Right lobe of liver (tissue), 6 donors: Measurements from ENCODE around the gene MYH7B. TPM values are rescaled to one million over a fixed set of nuclear protein-coding genes. Genes with fewer than 3 reads are reported as not detected.
A peak's percentile ranks its signal among the peaks of the same experiment; 100 is the strongest.

Experiments
- ATAC-seq, 4 donors: fragments of 200-7000 bp; cut with Tn5 transposase; one replicate each; pipeline ENCODE4 v1.9.1; 2020; ENCODE audit warnings: mild to moderate bottlenecking in 4 of 4, moderate library complexity in 4 of 4
- DNase-seq, 3 donors: peaks; one replicate each; pipeline ENCODE4 v3.0.0-alpha.2; 2020
- H3K27ac ChIP-seq, 3 donors: fragments of 200-600 bp; one replicate each; pipeline ENCODE4 v1.8.0; 2022
- H3K27me3 ChIP-seq, 2 donors: fragments of 200-600 bp; one replicate each; pipeline ENCODE4 v1.8.0; 2022
- H3K36me3 ChIP-seq, 4 donors: fragments of 200-600 bp; sonication (generic) in 1 of 4; one replicate each; pipeline versions ENCODE4 v1.5.1 to v1.8.0; 2017 to 2022; ENCODE audit warnings: control low read depth in 1 of 4
- H3K4me1 ChIP-seq, 4 donors: fragments of 200-600 bp; sonication (generic) in 1 of 4; one replicate each; pipeline versions ENCODE4 v1.5.1 to v1.8.0; 2017 to 2022; ENCODE audit warnings: control low read depth in 1 of 4
- H3K4me3 ChIP-seq, 3 donors: fragments of 200-600 bp; one replicate each; pipeline ENCODE4 v1.8.0; 2022
- H3K9me3 ChIP-seq, 4 donors: fragments of 200-600 bp; sonication (generic) in 1 of 4; one replicate each; pipeline versions ENCODE4 v1.5.1 to v1.8.0; 2017 to 2022; ENCODE audit warnings: control low read depth in 1 of 4
- POLR2A ChIP-seq: fragments of 450-650 bp; IDR thresholded peaks from one replicate; pipeline ENCODE4 v1.6.1; 2017; ENCODE audit warnings: antibody characterized with exemption, mild to moderate bottlenecking
- WGBS: methylation state at CpG from one replicate; pipeline ENCODE4 v1.1.6; 2018; ENCODE audit warnings: low coverage, low lambda C conversion rate; ENCODE audit not compliant: insufficient coverage; ENCODE audit errors: missing lambda C conversion rate; 5-methylcytosine and 5-hydroxymethylcytosine counted together
- intact Hi-C, 2 donors: fragments of 100-400 bp; cut with DNase I; formaldehyde crosslinking; loops; one replicate each; pipeline versions ENCODE4 v1.11.2 to v1.14.1; 2022
- microRNA counts: library from miRNA; unstranded; fragments of <30 nt; microRNA quantifications from one replicate; lab custom pipeline; 2016
- microRNA-seq, 2 donors: library from miRNA; unstranded; fragments of <30 nt; microRNA quantifications; one replicate each; pipeline ENCODE4, GENCODE V29; 2019 to 2020
- small RNA-seq, 2 experiments: library from RNA; depleted of rRNA; stranded (forward); fragments of <200 nt; gene quantifications; one replicate each; pipeline ENCODE3, GENCODE V24; 2016
- total RNA-seq, 6 experiments: library from RNA; depleted of rRNA in 2 of 6; stranded (reverse); fragments of >200 nt in 2 of 6; fragmentation: NEBNext Ultra II Directional in 3 of 6; extraction: Animal tissue kit (Norgen Biotek cat#: 25700) in 3 of 6; gene quantifications; one replicate each; pipeline versions ENCODE4 v1.1.0 to v1.2.4, GENCODE V29; 2016 to 2023
- TF ChIP-seq, protein P1 (sequence below), 4 donors: fragments of 200-600 bp in 3 of 4; fragments of 450-650 bp in 1 of 4; IDR thresholded peaks; one replicate each; pipeline versions ENCODE4 v1.5.1 to v1.8.0; 2016 to 2022; ENCODE audit warnings: antibody characterized with exemption in 4 of 4, mild to moderate bottlenecking in 2 of 4
- donor health status: DM: no; HTN: yes; CAD: no.
- donor health status: DM: no; HTN: no; CAD: no.
- donor health status: DM: no; HTN: no; CAD: no.
- donor health status: DM: no; HTN: yes; CAD: no.
- donor health status: DM: no; HTN: yes; CAD: no.

The MYH7B gene
- total RNA-seq, 6 experiments from 2014 or later, result 0.11 to 1.0 (median 0.39) TPM; not detected in 1

DNA sequence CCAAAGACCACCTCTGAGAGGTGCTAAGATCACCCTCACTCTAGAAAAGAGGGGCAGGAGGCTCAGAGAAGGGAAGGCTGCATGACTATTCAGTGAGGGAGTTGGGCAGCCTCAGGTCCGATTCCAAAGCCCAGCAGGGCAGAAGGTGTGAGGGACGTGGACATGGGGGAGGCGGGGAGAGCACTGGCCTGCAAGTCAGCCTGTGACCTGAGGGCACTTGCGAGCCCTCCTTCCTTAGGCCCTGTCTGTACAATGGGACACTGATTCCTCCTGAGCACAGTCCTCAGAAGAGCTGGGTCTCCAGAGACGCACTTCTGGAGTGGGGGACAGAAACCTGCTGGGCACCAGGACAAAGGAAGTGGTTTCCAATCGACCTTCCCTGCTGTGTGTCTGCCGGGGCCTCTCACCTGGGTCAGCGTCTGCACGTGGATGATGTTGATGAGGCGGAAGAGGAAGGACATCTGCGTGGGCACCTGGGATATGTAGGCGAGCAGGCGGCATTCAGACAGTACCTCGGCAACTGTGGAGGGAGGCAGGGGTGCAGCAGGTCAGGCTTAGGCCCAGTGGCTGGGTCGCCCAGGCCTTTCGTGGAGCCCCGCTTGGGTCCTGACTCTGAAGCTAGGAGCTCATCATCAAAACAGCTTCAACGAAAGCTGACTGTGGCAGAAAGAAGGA is 48.5 kb downstream of the MYH7B start:
- no peak overlapping the region for H3K27ac ChIP-seq
- intact Hi-C loops, result no loop called here
- H3K27me3 ChIP-seq, result no peaks in the 10 kb centered on the region
- peaks cover 0 to 19% (median 6%) of the 10 kb centered on the region in 4 donors for H3K4me1 ChIP-seq
- no CpG with 5 or more reads among the region's 18 CpGs for WGBS
- DNase-seq (peak in 2 of 3 donors; percentile 37 to 40), ATAC-seq (no peak)
- H3K36me3 ChIP-seq, result peaks cover 0 to 88% (median 52%) of the 10 kb centered on the region in 4 donors
- H3K9me3 ChIP-seq, result no peaks in the 10 kb centered on the region
- TF ChIP-seq, protein P1, sequence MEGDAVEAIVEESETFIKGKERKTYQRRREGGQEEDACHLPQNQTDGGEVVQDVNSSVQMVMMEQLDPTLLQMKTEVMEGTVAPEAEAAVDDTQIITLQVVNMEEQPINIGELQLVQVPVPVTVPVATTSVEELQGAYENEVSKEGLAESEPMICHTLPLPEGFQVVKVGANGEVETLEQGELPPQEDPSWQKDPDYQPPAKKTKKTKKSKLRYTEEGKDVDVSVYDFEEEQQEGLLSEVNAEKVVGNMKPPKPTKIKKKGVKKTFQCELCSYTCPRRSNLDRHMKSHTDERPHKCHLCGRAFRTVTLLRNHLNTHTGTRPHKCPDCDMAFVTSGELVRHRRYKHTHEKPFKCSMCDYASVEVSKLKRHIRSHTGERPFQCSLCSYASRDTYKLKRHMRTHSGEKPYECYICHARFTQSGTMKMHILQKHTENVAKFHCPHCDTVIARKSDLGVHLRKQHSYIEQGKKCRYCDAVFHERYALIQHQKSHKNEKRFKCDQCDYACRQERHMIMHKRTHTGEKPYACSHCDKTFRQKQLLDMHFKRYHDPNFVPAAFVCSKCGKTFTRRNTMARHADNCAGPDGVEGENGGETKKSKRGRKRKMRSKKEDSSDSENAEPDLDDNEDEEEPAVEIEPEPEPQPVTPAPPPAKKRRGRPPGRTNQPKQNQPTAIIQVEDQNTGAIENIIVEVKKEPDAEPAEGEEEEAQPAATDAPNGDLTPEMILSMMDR (IDR thresholded peaks at IDR 0.05), result no peak
- no peak for TF ChIP-seq POLR2A
- H3K4me3 ChIP-seq, result no peak overlapping the region

DNA sequence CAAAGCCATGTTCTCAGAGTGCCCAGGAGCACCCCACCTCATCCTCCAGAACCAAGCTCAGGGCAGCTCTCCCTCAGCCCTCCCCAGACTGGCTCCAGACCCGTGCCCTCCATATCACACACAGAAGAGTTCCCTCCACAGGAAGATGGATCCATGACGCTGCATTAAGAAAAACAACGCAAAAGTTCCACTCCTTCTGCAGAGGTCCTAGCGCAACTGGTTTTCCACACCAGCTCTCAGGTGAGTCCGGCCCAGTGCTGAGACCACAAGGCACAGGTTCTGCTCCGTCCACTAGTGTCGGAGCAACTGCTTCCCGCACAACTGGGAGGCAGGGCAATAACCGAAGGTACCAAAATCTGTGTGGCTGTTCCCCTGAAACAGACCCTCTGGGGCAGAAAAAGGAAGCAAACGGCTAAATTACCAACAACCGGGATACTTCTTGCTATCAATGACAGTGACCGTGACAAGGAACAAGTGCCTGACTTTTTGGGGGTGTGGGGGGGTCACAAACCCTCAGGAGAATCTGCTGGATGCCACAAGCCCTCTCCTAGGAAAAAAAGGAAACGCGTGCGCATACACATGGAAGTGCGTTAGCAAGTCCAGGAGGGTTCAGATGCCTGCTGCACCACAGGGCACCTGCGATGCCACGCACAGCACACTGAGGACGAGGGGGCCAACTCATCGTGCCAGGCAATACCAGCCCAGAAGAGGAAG is 49.2 kb downstream of the MYH7B start:
- no peak for TF ChIP-seq POLR2A
- TF ChIP-seq, protein P1 (IDR thresholded peaks at IDR 0.05), result no peak
- H3K36me3 ChIP-seq, result peaks cover 0 to 87% (median 56%) of the 10 kb centered on the region in 4 donors
- H3K4me3 ChIP-seq, result no peak overlapping the region
- DNase-seq (peak in 2 of 3 donors; percentile 28), ATAC-seq (no peak)
- no peaks in the 10 kb centered on the region for H3K9me3 ChIP-seq
- H3K4me1 ChIP-seq, result peaks cover 0 to 26% (median 12%) of the 10 kb centered on the region in 4 donors
- no peak overlapping the region for H3K27ac ChIP-seq
- WGBS, result 95% methylated on average over 4 of the region's 20 CpGs
- intact Hi-C loops, result no loop called here
- H3K27me3 ChIP-seq, result no peaks in the 10 kb centered on the region

MicroRNA genes within 50 kb of the gene (microRNA counts, 767-probe panel; counts per million panel counts)
- 237 counts per million for microRNA hsa-miR-499a-3p (lab: Ali Mortazavi, UCI)
- 237 counts per million for microRNA hsa-miR-499a-5p (lab: Ali Mortazavi, UCI)
- microRNA hsa-miR-499b-3p (lab: Ali Mortazavi, UCI), result 237 counts per million
- 237 counts per million for microRNA hsa-miR-499b-5p (lab: Ali Mortazavi, UCI)

Small RNA genes within 50 kb of the gene (microRNA-seq; reads per million reads assigned to microRNA genes)
- gene MIR499A, result 0 reads per million in 2 donors
- 0 reads per million in 2 donors for gene MIR499B

Small RNA genes within 50 kb of the gene (small RNA-seq; reads per million reads assigned to genes)
- gene MIR499A, result 0 to 0.10 reads per million in 2 experiments

Other genes starting within 250 kb of the MYH7B start
- 10 to 100 TPM in 5 of 6 experiments, 1 to 10 TPM in 1; 10.0 to 12.9 (median 11.1) TPM for gene NCOA6, start 130.2 kb upstream of the MYH7B start, total RNA-seq
- 10 to 100 TPM in 2 of 6 experiments, 1 to 10 TPM in 4; 4.8 to 13.3 (median 9.4) TPM for gene GGT7, start 83.0 kb upstream of the MYH7B start, total RNA-seq
- gene ACSS2, start 79.3 kb upstream of the MYH7B start, total RNA-seq, result 100 to 1,000 TPM in 1 of 6 experiments, 10 to 100 TPM in 5; 21.9 to 118 (median 45.7) TPM
- gene GSS, start 62 bp upstream of the MYH7B start, total RNA-seq, result 10 to 100 TPM; 25.9 to 63.6 (median 31.7) TPM
- gene TRPC4AP, start 136.9 kb downstream of the MYH7B start, total RNA-seq, result 10 to 100 TPM; 27.6 to 39.3 (median 34.6) TPM
- gene EDEM2, start 191.5 kb downstream of the MYH7B start, total RNA-seq, result 10 to 100 TPM; 20.1 to 28.0 (median 23.9) TPM
- gene PROCR, start 216.2 kb downstream of the MYH7B start, total RNA-seq, result 10 to 100 TPM in 1 of 6 experiments, 1 to 10 TPM in 5; 1.4 to 11.0 (median 2.6) TPM